HEK293T (cell line): ENCODE results near the gene SKIC8.
A peak's percentile ranks its signal among the peaks of the same experiment; 100 is the strongest.

Experiments
- CTCF ChIA-PET: fragments of 350-600 bp; formaldehyde crosslinking; extraction: SDS; loops from one replicate; lab custom pipeline; 2021; ENCODE audit warnings: antibody characterized with exemption, inconsistent platforms; lab: Yijun Ruan, JAX
- POLR2A ChIA-PET: fragments of 350-600 bp; formaldehyde crosslinking; extraction: SDS; loops from one replicate; lab custom pipeline; 2020; ENCODE audit warnings: antibody characterized with exemption, inconsistent platforms; lab: Yijun Ruan, JAX
- DNase-seq: peaks from one replicate; pipeline ENCODE4 v3.0.0; 2012; ENCODE audit warnings: mixed read lengths; ENCODE audit errors: extremely low spot score
- ARNT ChIP-seq: fragments of 450-650 bp; IDR thresholded peaks from 2 replicates; pipeline ENCODE4 v1.6.1; 2017; ENCODE audit warnings: mild to moderate bottlenecking
- BHLHE40 ChIP-seq: fragments of 450-650 bp; IDR thresholded peaks from 2 replicates; pipeline ENCODE4 v1.6.1; 2016; ENCODE audit warnings: mild to moderate bottlenecking, moderate library complexity, borderline replicate concordance
- CTBP1 ChIP-seq: fragments of 450-650 bp; IDR thresholded peaks from 2 replicates; pipeline ENCODE4 v1.6.1; 2016; ENCODE audit warnings: borderline replicate concordance
- ELF4 ChIP-seq: fragments of 450-650 bp; IDR thresholded peaks from 2 replicates; pipeline ENCODE4 v1.6.1; 2017; ENCODE audit warnings: antibody characterized with exemption
- FOXA1 ChIP-seq: fragments of 450-650 bp; IDR thresholded peaks from 2 replicates; pipeline ENCODE4 v1.6.1; 2016; ENCODE audit warnings: mild to moderate bottlenecking
- FOXK2 ChIP-seq: fragments of 450-650 bp; IDR thresholded peaks from 2 replicates; pipeline ENCODE4 v1.6.1; 2016; ENCODE audit warnings: mild to moderate bottlenecking
- FOXM1 ChIP-seq: fragments of 450-650 bp; IDR thresholded peaks from 2 replicates; pipeline ENCODE4 v1.6.1; 2017; ENCODE audit warnings: mild to moderate bottlenecking, borderline replicate concordance
- HDGF ChIP-seq: fragments of 450-650 bp; IDR thresholded peaks from 2 replicates; pipeline ENCODE4 v1.6.1; 2017; ENCODE audit warnings: antibody characterized with exemption, borderline replicate concordance
- L3MBTL2 ChIP-seq: fragments of 450-650 bp; conservative IDR thresholded peaks from 2 replicates; pipeline ENCODE4 v1.6.1; 2016; ENCODE audit warnings: mild to moderate bottlenecking
- LEF1 ChIP-seq: fragments of 450-650 bp; IDR thresholded peaks from 2 replicates; pipeline ENCODE4 v1.6.1; 2017; ENCODE audit warnings: mild to moderate bottlenecking, borderline replicate concordance
- NFRKB ChIP-seq: fragments of 450-650 bp; IDR thresholded peaks from 2 replicates; pipeline ENCODE4 v1.6.1; 2016; ENCODE audit warnings: mild to moderate bottlenecking, moderate library complexity
- PKNOX1 ChIP-seq: fragments of 450-650 bp; IDR thresholded peaks from 2 replicates; pipeline ENCODE4 v1.6.1; 2016
- SP1 ChIP-seq: fragments of 450-650 bp; IDR thresholded peaks from 2 replicates; pipeline ENCODE4 v1.6.1; 2017
- SUZ12 ChIP-seq: fragments of 450-650 bp; IDR thresholded peaks from 2 replicates; pipeline ENCODE4 v1.6.1; 2016; ENCODE audit warnings: mild to moderate bottlenecking
- TARDBP ChIP-seq: fragments of 450-650 bp; IDR thresholded peaks from 2 replicates; pipeline ENCODE4 v1.6.1; 2016
- ZNF384 ChIP-seq: fragments of 450-650 bp; IDR thresholded peaks from 2 replicates; pipeline ENCODE4 v1.6.1; 2016

The SKIC8 gene

DNA sequence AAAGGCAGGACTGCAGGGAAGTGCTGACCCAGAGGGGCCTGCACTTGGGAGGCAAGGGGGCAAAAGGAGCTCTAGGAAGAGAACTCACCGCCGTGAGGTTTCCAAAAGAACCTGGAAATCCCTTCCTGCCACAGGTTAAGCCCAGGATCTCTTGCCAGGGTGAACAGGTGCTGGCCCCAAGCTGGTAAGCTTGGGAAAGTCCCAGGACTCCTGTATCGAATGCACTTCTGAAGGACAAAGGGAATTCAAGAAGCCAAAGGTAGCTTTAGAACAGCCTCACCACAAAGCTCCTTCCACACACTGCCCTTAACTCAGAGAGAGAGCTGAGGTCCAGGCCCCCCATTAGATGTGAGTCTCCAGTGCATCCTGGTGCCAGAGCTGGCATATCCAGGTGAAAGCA, 11.9 kb upstream of the SKIC8 start:
- DNase-seq = no peak
- ChIA-PET POLR2A (interaction anchor here (1.0 to 3.3 kb wide), 3 partner anchors 12 to 229 kb away, joined by 3 to 21 read pairs (median 16); partner anchors contain the start of genes IREB2 and SKIC8), CTCF (interaction anchor here (0.7 to 1.1 kb wide), 2 partner anchors 12 to 112 kb away, joined by 3 to 4 read pairs; partner anchors contain the start of gene SKIC8)
- TF ChIP-seq NFRKB (no peak), FOXA1 (no peak), CTBP1 (no peak), SUZ12 (no peak), FOXK2 (no peak), ELF4 (no peak), LEF1 (no peak), TARDBP (no peak), L3MBTL2 (no peak), ZNF384 (no peak), HDGF (no peak), BHLHE40 (no peak), SP1 (no peak), ARNT (no peak), FOXM1 (no peak), PKNOX1 (no peak)

GRCh38 chr15:78308422-78309032, 9.1 kb upstream of the SKIC8 start:
- TF ChIP-seq LEF1 = no peak
- no peak for TF ChIP-seq TARDBP
- no peak for TF ChIP-seq FOXA1
- no peak for TF ChIP-seq ELF4
- no peak for TF ChIP-seq CTBP1
- TF ChIP-seq PKNOX1 = no peak
- no peak for TF ChIP-seq ZNF384
- TF ChIP-seq SUZ12 = no peak
- no peak for TF ChIP-seq ARNT
- TF ChIP-seq NFRKB = no peak
- TF ChIP-seq HDGF = no peak
- TF ChIP-seq BHLHE40 = no peak
- ChIA-PET CTCF (interaction anchor here (0.6 to 2.2 kb wide), 15 partner anchors 9 to 1767 kb away, joined by 3 to 17 read pairs (median 4); partner anchors contain the start of genes CHRNA5, IREB2 and SKIC8), POLR2A (interaction anchor here (0.9 to 3.7 kb wide), 4 partner anchors 8 to 232 kb away, joined by 3 to 31 read pairs (median 10); partner anchors contain the start of genes IDH3A, IREB2, PSMA4 and SKIC8)
- DNase-seq = peak; percentile 90

DNA sequence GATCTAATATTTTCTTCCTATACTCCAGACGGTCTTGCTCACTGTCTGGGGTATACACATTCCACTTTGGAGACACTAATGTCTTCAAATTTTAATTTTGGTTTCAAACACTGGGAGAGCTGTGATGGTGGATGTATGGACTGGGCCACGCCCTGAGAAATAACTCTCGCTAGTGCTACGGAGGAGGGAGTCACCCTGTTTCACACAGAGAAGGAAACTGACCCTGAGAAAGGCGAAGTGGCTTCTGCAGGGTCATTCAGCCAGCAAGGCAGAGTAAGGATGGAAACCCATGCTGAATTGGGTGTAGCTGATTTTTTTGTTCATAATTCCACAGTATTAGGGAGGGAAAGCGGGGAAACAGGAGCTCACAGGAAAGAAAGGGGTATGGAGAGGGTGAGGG, 8.6 kb upstream of the SKIC8 start:
- TF ChIP-seq ELF4 = no peak
- TF ChIP-seq NFRKB = no peak
- no peak for TF ChIP-seq SP1
- POLR2A ChIA-PET = interaction anchor here (1.2 to 3.7 kb wide), 3 partner anchors 8 to 232 kb away, joined by 4 to 31 read pairs (median 15); partner anchors contain the start of genes IREB2, PSMA4 and SKIC8
- no peak for DNase-seq
- CTCF ChIA-PET = interaction anchor here (0.7 to 2.2 kb wide), 12 partner anchors 8 to 433 kb away, joined by 3 to 17 read pairs (median 4); partner anchors contain the start of genes IREB2 and SKIC8

GRCh38 chr15:78306176-78306774, 6.9 kb upstream of the SKIC8 start:
- POLR2A ChIA-PET = interaction anchor here (3.7 kb wide), 1 partner anchor 132 kb away, joined by 15 read pairs; the partner anchor contains the start of gene IREB2
- CTCF ChIA-PET = interaction anchor here (1.3 kb wide), 1 partner anchor 116 kb away, joined by 4 read pairs; no protein-coding TSS in a partner anchor
- no peak for TF ChIP-seq FOXA1
- TF ChIP-seq HDGF = no peak
- TF ChIP-seq PKNOX1 = no peak
- TF ChIP-seq L3MBTL2 = no peak
- no peak for DNase-seq

- ChIA-PET POLR2A (no interaction called here), CTCF (interaction anchor here (1.0 kb wide), 1 partner anchor 42 kb away, joined by 3 read pairs; no protein-coding TSS in a partner anchor)
- TF ChIP-seq ELF4 = no peak
- no peak for TF ChIP-seq ZNF384
- TF ChIP-seq HDGF = no peak
- no peak for TF ChIP-seq BHLHE40
- no peak for TF ChIP-seq SUZ12
- TF ChIP-seq TARDBP = no peak
- no peak for TF ChIP-seq NFRKB
- TF ChIP-seq L3MBTL2 = no peak
- no peak for TF ChIP-seq FOXA1
- TF ChIP-seq FOXK2 = no peak
- no peak for TF ChIP-seq PKNOX1
- no peak for TF ChIP-seq FOXM1
- no peak for TF ChIP-seq LEF1
- TF ChIP-seq ARNT = no peak
- TF ChIP-seq CTBP1 = no peak
- TF ChIP-seq SP1 = no peak
- DNase-seq = no peak
Observed at GRCh38 chr15:78304216-78305066, 5.0 kb upstream of the SKIC8 start.
